HG03039 (cell line): ENCODE results near the gene MTUS2.

Experiments used
- ATAC-seq: cut with Tn5 transposase; IDR thresholded peaks from one replicate; pipeline ENCODE4 v1.9.1; 2021; ENCODE audit warnings: mild to moderate bottlenecking, moderate library complexity; ENCODE audit not compliant: unreplicated experiment

MTUS2 gene

DNA sequence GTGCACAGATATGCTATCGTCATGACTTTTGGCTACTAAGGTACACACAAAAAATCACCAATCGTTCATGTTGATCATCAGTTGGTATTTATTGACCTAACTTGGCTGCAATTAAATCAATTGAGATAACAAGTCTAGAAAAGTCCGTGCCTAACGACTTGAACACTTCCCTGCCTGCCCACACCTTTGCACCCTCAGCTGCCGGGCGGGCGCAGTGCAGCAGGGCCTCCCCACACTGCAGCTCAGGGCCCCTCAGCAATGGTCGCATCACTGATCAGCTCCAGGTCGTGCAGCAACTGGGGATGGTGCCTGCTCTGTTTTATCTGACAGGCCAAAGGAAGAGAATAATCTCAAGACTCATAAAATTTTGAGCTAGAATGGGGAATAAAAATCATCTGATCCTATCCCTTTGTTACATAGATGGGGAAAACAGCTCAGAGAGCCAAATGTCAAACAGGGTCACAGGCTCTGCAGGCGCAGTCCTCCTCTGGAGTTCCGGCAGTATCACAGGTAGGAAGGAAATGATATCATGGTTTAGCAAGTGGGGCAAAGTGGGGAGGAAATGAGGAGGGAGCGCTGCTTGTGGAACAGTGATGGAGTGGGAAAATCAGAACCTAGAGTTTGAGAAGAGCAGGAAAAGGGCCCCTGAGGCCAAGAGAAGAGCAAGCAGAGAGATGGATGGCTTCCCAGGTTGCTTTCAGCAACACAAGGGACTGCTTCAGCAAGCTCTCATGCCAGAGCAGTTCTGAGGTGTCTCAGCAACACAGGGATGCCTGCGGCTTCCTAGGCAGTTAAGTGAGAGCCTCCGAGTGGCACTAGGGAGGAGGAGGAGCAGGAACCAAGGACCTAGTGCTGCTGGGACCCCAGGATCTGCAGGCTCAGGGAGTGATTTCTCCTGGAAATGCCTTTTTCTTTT, 717.9 kb downstream of the MTUS2 start:
- ATAC-seq, result no peak

DNA sequence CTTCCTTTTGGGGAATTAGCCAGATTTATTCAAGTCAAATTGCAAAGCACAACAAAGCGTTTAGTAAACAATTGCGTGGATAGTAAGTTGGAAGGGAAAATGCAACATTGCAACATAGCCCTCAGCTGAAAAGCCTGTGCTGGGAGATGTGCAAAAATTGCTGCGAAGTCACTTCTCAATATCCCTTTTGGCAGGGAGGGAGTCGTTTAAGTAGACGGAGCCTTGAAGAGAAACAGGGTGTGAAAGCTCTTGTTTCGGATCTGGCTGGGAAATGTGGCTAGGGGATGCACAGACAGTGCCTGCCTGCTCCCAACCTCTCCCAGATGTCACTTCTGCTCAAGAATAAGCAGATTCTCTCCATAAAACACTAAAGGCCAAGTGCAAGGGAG, 718.5 kb downstream of the MTUS2 start:
- ATAC-seq, result no peak

DNA sequence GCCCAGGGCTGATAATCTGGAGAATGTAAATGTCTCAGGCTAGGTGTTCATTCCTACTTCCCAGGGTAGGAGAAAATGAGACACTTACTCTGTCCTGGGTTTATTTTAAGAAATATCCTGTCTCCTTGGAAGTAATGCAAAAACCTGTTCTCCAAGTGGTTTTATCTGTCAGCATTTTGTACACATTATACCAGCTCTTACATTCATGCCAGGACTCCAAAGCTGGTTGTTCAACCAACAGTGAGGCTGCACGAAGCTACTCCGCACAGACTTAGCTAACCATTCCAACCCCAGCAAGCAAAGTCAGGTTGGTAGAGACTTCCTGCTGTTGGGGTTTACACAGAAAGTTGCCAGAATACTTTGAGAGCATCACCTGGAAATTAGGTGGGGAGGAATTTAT, 719.7 kb downstream of the MTUS2 start:
- ATAC-seq, result no peak

DNA sequence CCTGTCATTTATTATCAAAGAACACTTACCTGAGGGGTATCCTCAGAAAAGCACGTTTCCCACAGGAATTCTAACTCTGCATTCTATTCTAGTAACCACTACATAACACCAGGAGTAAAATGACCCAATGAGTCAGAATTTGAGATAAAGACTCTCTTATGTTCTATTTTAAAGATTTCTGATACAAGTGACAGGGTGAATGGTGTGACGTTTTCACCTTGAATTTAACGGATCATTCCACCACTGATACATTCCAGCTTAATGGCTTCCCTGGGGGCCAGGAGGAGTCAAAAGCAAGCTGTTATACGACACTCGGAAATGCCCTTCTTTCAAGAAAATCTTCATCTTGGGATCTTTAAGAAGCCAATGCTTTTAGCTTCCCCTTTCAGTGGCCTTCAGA, 720.2 kb downstream of the MTUS2 start:
- no peak for ATAC-seq

GRCh38 chr13:29540799-29541198, 720.7 kb downstream of the MTUS2 start:
- no peak for ATAC-seq

DNA sequence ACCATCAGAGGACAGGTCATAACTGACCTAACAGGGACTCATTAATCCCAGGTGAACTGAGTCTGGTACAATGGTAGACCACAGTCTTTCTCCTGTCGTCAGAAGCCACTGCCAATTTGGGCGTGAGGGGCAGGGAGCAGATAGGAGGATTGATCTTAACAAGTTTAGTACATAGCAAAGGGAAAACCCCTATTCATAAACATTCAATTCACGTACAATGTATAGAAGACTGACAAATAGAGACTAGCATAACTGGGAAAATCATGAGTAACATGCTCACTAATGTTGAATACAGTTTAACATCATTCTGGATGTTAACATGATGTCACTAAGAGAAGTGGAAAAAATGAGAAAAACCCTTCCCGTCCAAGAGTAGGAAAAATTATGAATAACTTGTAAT, 721.3 kb downstream of the MTUS2 start:
- ATAC-seq, result no peak

- ATAC-seq, result no peak
Observed at GRCh38 chr13:29542381-29542780, 722.2 kb downstream of the MTUS2 start.

DNA sequence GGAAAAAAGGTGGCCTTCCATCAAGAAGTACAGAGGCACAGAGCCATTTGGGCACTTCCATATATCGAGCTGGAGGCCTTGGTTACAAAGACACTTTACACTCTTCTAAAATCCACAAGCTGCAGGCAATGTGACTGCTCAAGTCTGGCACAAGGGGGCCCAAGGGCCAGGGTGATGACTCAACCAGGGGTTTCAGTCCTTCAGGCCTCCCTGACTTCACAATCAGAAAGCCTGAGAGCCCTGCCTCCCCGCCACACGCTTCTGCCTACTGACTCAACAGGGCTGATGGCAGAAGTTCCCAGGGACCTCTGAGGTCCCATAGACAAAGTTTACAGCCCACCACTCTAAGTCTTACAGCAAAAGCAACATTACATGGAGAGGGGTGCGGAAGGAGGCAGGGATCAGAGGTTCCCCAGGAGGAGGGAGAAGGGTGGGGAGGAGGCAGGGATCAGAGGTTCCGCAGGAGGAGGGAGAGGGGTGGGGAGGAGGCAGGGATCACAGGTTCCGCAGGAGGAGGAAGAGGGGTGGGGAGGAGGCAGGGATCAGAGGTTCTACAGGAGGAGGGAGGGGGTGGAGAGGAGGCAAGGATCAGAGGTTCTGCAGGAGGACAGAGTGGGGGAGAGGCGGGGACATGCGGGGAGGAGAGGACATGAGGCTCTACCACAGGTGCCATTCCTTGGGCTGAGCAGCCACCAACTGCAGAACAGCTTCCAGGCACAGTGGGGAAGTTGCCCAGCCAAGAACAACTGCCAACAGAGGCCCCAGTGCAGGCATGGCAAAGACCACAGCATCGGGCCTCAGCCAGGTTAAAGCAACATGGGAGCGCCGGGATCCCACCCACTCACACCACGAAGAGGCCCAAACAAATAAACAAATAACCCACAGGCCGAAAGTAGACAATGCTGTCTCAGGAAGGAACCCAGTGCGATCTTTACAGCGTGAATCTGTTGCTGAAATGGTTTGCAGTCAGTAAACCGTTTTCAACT, 723.4 kb downstream of the MTUS2 start:
- ATAC-seq, result peak; percentile 97

DNA sequence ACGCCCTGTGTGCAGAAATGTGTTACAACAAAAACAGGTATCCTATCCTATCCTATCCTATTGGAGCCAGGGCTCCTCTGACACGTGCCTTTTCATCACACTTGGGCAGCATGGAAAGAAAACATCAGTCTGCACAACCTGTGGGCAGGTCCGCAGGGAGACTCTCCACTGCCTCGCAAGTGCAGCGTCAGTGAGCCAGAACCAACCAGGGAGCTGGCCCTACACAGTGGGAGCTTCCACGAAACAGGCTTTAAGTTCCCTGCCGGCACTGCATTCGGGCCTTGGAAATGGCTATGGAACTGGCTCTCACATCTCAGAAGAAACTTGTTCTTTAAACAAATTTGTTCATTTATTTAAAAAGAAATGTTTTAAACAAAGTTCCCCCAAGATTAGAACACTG, 725.8 kb downstream of the MTUS2 start:
- no peak for ATAC-seq

GRCh38 chr13:29546662-29547061, 726.5 kb downstream of the MTUS2 start:
- no peak for ATAC-seq

GRCh38 chr13:29547153-29547552, 727.0 kb downstream of the MTUS2 start:
- ATAC-seq, result no peak

- ATAC-seq, result no peak
Observed at GRCh38 chr13:29548722-29549121, 728.6 kb downstream of the MTUS2 start.

DNA sequence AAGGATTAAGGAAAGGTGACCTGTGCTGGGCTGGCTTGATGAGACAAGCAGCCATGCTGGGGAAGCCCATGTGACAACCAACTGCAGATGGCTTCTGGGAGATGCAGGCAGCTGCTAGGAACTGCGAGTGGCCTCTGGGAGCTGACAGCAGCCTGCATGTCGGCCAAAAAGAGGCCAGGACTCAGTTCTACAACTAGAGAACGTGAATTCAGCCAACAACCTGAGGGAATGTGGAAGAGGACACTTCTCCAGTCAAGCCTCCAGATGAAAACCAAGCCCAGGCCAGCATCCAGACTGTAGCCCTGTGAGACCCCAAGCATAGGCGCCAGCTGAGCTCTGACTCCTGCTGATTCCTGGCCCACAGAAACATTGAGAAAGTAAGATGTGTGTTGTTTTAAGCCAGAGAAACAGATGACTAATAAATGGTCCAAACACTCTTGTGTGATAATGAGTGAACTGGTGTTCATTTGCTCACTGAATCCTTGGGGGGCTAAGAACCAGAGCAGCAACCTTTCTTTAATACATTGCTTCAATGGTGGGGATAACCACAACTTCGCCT, 730.4 kb downstream of the MTUS2 start:
- no peak for ATAC-seq

- no peak for ATAC-seq
Observed at GRCh38 chr13:29551214-29551613, 731.1 kb downstream of the MTUS2 start.
